Measurements from ENCODE around the gene FAM98B. TPM values are rescaled to one million over a fixed set of nuclear protein-coding genes. Genes with fewer than 3 reads are reported as not detected.

Gene FAM98B
- total and polyA plus RNA-seq, 2 of the 13 experiments (the other 11 are each of a cell fraction or from before 2014, with no cell fraction given), result 3.7 to 4.7 TPM

DNA sequence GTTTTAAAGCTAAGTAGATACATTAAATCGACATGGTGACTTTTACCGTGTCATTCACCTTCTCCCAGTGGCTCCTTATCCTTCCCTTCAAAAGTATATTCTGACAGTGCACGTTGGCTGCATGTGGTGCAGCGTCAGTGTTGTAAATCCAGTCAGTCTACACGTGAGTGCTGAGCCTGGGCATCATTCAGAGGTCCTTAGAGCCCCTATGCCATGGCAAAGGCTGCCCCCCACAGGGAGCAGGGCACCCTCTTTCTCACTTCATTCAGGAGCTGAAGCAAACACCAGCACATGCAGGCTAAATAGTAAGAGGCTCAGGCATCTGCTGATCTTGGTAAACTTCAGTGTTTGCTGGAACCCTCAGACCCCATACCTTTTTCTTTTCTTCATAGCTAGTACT, 67.4 kb downstream of the FAM98B start:
- peaks cover 2 to 7% of the 10 kb centered on the region in 2 experiments; a peak in 2 of 5 replicates for H3K27me3 ChIP-seq (ENCODE audit: control insufficient read depth in 1 of 2, insufficient read depth in 2 of 2, low read length in 2 of 2)
- H3K4me2 ChIP-seq (ENCODE audit: low read depth, low read length), result no peak overlapping the region
- no peak for ATAC-seq
- no peaks in the 10 kb centered on the region for H4K20me1 ChIP-seq (ENCODE audit: insufficient read depth, low read length)
- no peaks in the 10 kb centered on the region for H3K4me1 ChIP-seq (ENCODE audit: insufficient read depth, low read length)
- no TSS peak for BruUV-seq (replicated peaks)
- intact Hi-C loops (cut with micrococcal nuclease; ENCODE audit: unreplicated experiment), result no loop called here
- H3K79me2 ChIP-seq (ENCODE audit: insufficient read depth, low read length), result no peaks in the 10 kb centered on the region
- no peak for FAIRE-seq
- H2AFZ ChIP-seq (ENCODE audit: low read length), result no peak overlapping the region
- DNase-seq (ENCODE audit: low spot score), result no peak
- no peak overlapping the region for H3K4me3 ChIP-seq (replicated peaks in 1 of 3; ENCODE audit: insufficient read depth in 1 of 3, low read depth in 2 of 3, low read length in 3 of 3)
- H3K9me3 ChIP-seq (ENCODE audit: low read length), result no peaks in the 10 kb centered on the region
- no peak overlapping the region for H3K9ac ChIP-seq (ENCODE audit: insufficient read depth, low read depth, low read length)
- in situ Hi-C loops (cut with HindIII; ENCODE audit: extremely low pct_ligation_motif_present, low pct_unique_long_range_greater_than_20kb), result no loop called here
- TF ChIP-seq, protein P1, sequence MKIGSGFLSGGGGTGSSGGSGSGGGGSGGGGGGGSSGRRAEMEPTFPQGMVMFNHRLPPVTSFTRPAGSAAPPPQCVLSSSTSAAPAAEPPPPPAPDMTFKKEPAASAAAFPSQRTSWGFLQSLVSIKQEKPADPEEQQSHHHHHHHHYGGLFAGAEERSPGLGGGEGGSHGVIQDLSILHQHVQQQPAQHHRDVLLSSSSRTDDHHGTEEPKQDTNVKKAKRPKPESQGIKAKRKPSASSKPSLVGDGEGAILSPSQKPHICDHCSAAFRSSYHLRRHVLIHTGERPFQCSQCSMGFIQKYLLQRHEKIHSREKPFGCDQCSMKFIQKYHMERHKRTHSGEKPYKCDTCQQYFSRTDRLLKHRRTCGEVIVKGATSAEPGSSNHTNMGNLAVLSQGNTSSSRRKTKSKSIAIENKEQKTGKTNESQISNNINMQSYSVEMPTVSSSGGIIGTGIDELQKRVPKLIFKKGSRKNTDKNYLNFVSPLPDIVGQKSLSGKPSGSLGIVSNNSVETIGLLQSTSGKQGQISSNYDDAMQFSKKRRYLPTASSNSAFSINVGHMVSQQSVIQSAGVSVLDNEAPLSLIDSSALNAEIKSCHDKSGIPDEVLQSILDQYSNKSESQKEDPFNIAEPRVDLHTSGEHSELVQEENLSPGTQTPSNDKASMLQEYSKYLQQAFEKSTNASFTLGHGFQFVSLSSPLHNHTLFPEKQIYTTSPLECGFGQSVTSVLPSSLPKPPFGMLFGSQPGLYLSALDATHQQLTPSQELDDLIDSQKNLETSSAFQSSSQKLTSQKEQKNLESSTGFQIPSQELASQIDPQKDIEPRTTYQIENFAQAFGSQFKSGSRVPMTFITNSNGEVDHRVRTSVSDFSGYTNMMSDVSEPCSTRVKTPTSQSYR (CRISPR knock-in tag; IDR thresholded peaks at IDR 0.05; ENCODE audit: borderline replicate concordance), result no peak
- no peak for TF ChIP-seq ZFP1 (CRISPR knock-in tag; IDR thresholded peaks at IDR 0.05)
- H3K36me3 ChIP-seq (replicated peaks in 1 of 2; ENCODE audit: control insufficient read depth in 1 of 2, insufficient read depth in 2 of 2, low read length in 2 of 2), result no peaks in the 10 kb centered on the region
- H3K27ac ChIP-seq (ENCODE audit: extremely low read length, insufficient read depth, low read length), result no peak overlapping the region
- ChIA-PET CTCF (ENCODE audit: low intra/inter-chr PET ratio, low total read pairs) (no interaction called here), POLR2A (interaction anchor here (1.0 kb wide), 1 partner anchor 9 kb away, joined by 3 read pairs; no protein-coding TSS in a partner anchor)
- 12% methylated on average over 5 of the region's 5 CpGs for WGBS (ENCODE audit: low lambda C conversion rate)

DNA sequence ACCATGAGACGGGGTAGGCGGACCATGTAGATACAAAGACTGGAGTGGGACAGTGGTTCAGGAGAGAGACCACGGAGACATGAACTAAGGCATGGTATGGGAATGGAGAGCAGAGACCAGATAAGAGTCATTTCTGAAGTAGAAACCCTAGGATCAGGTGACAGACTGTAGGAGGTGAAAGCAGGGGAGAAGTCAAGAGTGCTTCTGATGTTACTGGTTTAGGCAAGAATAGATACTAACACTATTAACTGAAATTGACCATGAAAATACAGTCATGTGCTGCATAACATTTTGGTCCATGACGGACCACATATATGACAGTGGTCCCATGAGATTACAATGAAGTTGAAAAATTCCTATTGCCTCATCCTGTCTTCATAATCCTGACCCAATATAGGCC, 69.0 kb downstream of the FAM98B start:
- ChIA-PET CTCF (ENCODE audit: low intra/inter-chr PET ratio, low total read pairs) (no interaction called here), POLR2A (no interaction called here)
- intact Hi-C loops (cut with micrococcal nuclease; ENCODE audit: unreplicated experiment) (no loop called here), in situ Hi-C loops (cut with HindIII; ENCODE audit: extremely low pct_ligation_motif_present, low pct_unique_long_range_greater_than_20kb) (no loop called here)
- H3K36me3 ChIP-seq (replicated peaks in 1 of 2; ENCODE audit: control insufficient read depth in 1 of 2, insufficient read depth in 2 of 2, low read length in 2 of 2), result no peaks in the 10 kb centered on the region
- WGBS (ENCODE audit: low lambda C conversion rate), result 29% methylated on average over 4 of the region's 4 CpGs
- no peak overlapping the region for H3K4me2 ChIP-seq (ENCODE audit: low read depth, low read length)
- H3K9me3 ChIP-seq (ENCODE audit: low read length), result no peaks in the 10 kb centered on the region
- no peak for DNase-seq (ENCODE audit: low spot score)
- no peak for FAIRE-seq
- no TSS peak for BruUV-seq (replicated peaks)
- H3K4me1 ChIP-seq (ENCODE audit: insufficient read depth, low read length), result no peaks in the 10 kb centered on the region
- ATAC-seq, result no peak
- no peak overlapping the region for H3K27ac ChIP-seq (ENCODE audit: extremely low read length, insufficient read depth, low read length)
- peaks cover 2 to 7% of the 10 kb centered on the region in 2 experiments; a peak in 2 of 5 replicates for H3K27me3 ChIP-seq (ENCODE audit: control insufficient read depth in 1 of 2, insufficient read depth in 2 of 2, low read length in 2 of 2)
- no peak overlapping the region for H2AFZ ChIP-seq (ENCODE audit: low read length)
- H3K9ac ChIP-seq (ENCODE audit: insufficient read depth, low read depth, low read length), result no peak overlapping the region
- H3K4me3 ChIP-seq (replicated peaks in 1 of 3; ENCODE audit: insufficient read depth in 1 of 3, low read depth in 2 of 3, low read length in 3 of 3), result no peak overlapping the region
- H3K79me2 ChIP-seq (ENCODE audit: insufficient read depth, low read length), result no peaks in the 10 kb centered on the region
- H4K20me1 ChIP-seq (ENCODE audit: insufficient read depth, low read length), result no peaks in the 10 kb centered on the region
- TF ChIP-seq, protein P2, sequence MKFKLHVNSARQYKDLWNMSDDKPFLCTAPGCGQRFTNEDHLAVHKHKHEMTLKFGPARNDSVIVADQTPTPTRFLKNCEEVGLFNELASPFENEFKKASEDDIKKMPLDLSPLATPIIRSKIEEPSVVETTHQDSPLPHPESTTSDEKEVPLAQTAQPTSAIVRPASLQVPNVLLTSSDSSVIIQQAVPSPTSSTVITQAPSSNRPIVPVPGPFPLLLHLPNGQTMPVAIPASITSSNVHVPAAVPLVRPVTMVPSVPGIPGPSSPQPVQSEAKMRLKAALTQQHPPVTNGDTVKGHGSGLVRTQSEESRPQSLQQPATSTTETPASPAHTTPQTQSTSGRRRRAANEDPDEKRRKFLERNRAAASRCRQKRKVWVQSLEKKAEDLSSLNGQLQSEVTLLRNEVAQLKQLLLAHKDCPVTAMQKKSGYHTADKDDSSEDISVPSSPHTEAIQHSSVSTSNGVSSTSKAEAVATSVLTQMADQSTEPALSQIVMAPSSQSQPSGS (CRISPR knock-in tag; IDR thresholded peaks at IDR 0.05), result no peak
- no peak for TF ChIP-seq MIER3 (CRISPR knock-in tag; IDR thresholded peaks at IDR 0.05; ENCODE audit: borderline replicate concordance)
- no peak for TF ChIP-seq SSRP1 (CRISPR knock-in tag; IDR thresholded peaks at IDR 0.05)
- no peak for TF ChIP-seq KAT8 (CRISPR knock-in tag; IDR thresholded peaks at IDR 0.05)
- TF ChIP-seq, protein P3, sequence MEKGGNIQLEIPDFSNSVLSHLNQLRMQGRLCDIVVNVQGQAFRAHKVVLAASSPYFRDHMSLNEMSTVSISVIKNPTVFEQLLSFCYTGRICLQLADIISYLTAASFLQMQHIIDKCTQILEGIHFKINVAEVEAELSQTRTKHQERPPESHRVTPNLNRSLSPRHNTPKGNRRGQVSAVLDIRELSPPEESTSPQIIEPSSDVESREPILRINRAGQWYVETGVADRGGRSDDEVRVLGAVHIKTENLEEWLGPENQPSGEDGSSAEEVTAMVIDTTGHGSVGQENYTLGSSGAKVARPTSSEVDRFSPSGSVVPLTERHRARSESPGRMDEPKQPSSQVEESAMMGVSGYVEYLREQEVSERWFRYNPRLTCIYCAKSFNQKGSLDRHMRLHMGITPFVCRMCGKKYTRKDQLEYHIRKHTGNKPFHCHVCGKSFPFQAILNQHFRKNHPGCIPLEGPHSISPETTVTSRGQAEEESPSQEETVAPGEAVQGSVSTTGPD (CRISPR knock-in tag; IDR thresholded peaks at IDR 0.05), result no peak
- no peak for TF ChIP-seq ZNF446 (CRISPR knock-in tag; IDR thresholded peaks at IDR 0.05)
- no peak for TF ChIP-seq SUZ12 (IDR thresholded peaks at IDR 0.05; ENCODE audit: low read depth, low read length)
- TF ChIP-seq RARA (CRISPR knock-in tag; IDR thresholded peaks at IDR 0.05), result no peak
- no peak for TF ChIP-seq ZNF263 (CRISPR knock-in tag; IDR thresholded peaks at IDR 0.05)
